ENCODE measurements around the gene CWC27.

Gene CWC27

GRCh38 chr5:64971990-64972389 lies 203.3 kb downstream of the CWC27 start:
- no peak for DNase-seq (ENCODE audit: low read depth in 1 of 2, low spot score in 1 of 2)

GRCh38 chr5:64972591-64972990 lies 203.9 kb downstream of the CWC27 start:
- no peak for DNase-seq (ENCODE audit: low read depth in 1 of 2, low spot score in 1 of 2)

GRCh38 chr5:64973215-64973614 lies 204.5 kb downstream of the CWC27 start:
- no peak for DNase-seq (ENCODE audit: low read depth in 1 of 2, low spot score in 1 of 2)

- no peak for DNase-seq (ENCODE audit: low read depth in 1 of 2, low spot score in 1 of 2)
These were observed 209.0 kb downstream of the CWC27 start for GRCh38 chr5:64977779-64978178.

- no peak for DNase-seq (ENCODE audit: low read depth in 1 of 2, low spot score in 1 of 2)
These were observed 209.8 kb downstream of the CWC27 start for GRCh38 chr5:64978546-64978945.

GRCh38 chr5:64979531-64979930 lies 210.8 kb downstream of the CWC27 start:
- DNase-seq (ENCODE audit: low read depth in 1 of 2, low spot score in 1 of 2) = no peak

GRCh38 chr5:64980176-64980575 lies 211.4 kb downstream of the CWC27 start:
- no peak for DNase-seq (ENCODE audit: low read depth in 1 of 2, low spot score in 1 of 2)

- no peak for DNase-seq (ENCODE audit: low read depth in 1 of 2, low spot score in 1 of 2)
These were observed 219.0 kb downstream of the CWC27 start for GRCh38 chr5:64987768-64988167.

GRCh38 chr5:65009207-65009606 lies 240.5 kb downstream of the CWC27 start:
- DNase-seq (ENCODE audit: low read depth in 1 of 2, low spot score in 1 of 2) = no peak

GRCh38 chr5:65010841-65011240 lies 242.1 kb downstream of the CWC27 start:
- DNase-seq (ENCODE audit: low read depth in 1 of 2, low spot score in 1 of 2) = no peak

GRCh38 chr5:65012301-65012892 lies 243.7 kb downstream of the CWC27 start:
- DNase-seq (ENCODE audit: low read depth in 1 of 2, low spot score in 1 of 2) = no peak

GRCh38 chr5:65013166-65013565 lies 244.4 kb downstream of the CWC27 start:
- no peak for DNase-seq (ENCODE audit: low read depth in 1 of 2, low spot score in 1 of 2)

- DNase-seq (ENCODE audit: low read depth in 1 of 2, low spot score in 1 of 2) = no peak
These were observed 246.0 kb downstream of the CWC27 start for GRCh38 chr5:65014769-65015168.

GRCh38 chr5:65015767-65016166 lies 247.0 kb downstream of the CWC27 start:
- DNase-seq (ENCODE audit: low read depth in 1 of 2, low spot score in 1 of 2) = no peak

GRCh38 chr5:65017636-65018035 lies 248.9 kb downstream of the CWC27 start:
- DNase-seq (ENCODE audit: low read depth in 1 of 2, low spot score in 1 of 2) = no peak

GRCh38 chr5:65018763-65019162 lies 250.0 kb downstream of the CWC27 start:
- DNase-seq (ENCODE audit: low read depth in 1 of 2, low spot score in 1 of 2) = no peak

- no peak for DNase-seq (ENCODE audit: low read depth in 1 of 2, low spot score in 1 of 2)
These were observed 251.8 kb downstream of the CWC27 start for GRCh38 chr5:65020492-65020891.

GRCh38 chr5:65021527-65022226 lies 252.9 kb downstream of the CWC27 start:
- no peak for DNase-seq (ENCODE audit: low read depth in 1 of 2, low spot score in 1 of 2)

GRCh38 chr5:65022932-65023331 lies 254.2 kb downstream of the CWC27 start:
- no peak for DNase-seq (ENCODE audit: low read depth in 1 of 2, low spot score in 1 of 2)

- DNase-seq (ENCODE audit: low read depth in 1 of 2, low spot score in 1 of 2) = no peak
These were observed 256.0 kb downstream of the CWC27 start for GRCh38 chr5:65024681-65025080.

GRCh38 chr5:65026816-65027548 lies 258.3 kb downstream of the CWC27 start:
- DNase-seq (ENCODE audit: low read depth in 1 of 2, low spot score in 1 of 2) = no peak

- DNase-seq (ENCODE audit: low read depth in 1 of 2, low spot score in 1 of 2) = no peak
These were observed 260.4 kb downstream of the CWC27 start for GRCh38 chr5:65029178-65029577.
